LoVo (cell line): ENCODE measurements around the gene UBR3.
"Not testable (repeated sequence)": the region's sequence is repeated elsewhere in the genome, so short reads cannot be mapped to it uniquely, and the experiment has no call there.

Experiments used
- DNase-seq: peaks from one replicate; pipeline ENCODE4 v3.0.0-alpha.2; 2016; ENCODE audit warnings: low spot score

UBR3 gene

DNA sequence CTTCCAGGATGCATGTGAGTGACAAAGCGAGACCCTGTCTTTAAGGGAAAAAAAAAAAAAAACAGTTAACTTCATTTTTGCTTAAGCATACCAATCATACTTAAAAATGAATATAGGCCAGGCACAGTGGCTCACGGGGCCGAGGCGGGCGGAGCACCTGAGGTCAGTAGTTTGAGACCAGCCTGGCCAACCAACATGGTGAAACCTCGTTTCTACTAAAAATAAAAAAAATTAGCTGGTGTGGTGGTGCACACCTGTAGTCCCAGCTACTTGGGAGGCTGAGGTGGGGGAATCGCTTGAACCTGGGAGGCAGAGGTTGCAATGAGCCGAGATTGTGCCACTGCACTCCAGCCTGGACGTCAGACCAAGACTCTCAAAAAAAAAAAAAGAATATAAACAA lies 44.1 kb downstream of the UBR3 start:
- not testable (repeated sequence) for DNase-seq

DNA sequence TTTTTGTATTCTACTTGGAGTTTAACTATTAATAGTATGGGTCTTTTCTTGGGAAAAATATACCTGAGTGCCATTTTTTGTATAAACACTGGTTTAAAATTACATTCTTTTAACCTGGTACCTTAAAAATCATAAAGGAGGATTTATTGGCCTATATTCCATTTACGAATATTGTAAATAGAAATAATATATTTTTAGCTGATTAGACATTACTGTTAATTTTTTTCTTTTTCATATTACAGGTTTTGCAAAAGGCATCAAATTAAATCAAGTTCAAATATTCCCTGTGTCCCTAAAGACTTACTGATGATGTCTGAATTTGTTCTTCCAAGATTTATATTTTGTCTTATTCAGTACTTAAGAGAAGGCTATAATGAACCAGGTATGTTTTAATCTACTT lies 44.7 kb downstream of the UBR3 start:
- DNase-seq = no peak

DNA sequence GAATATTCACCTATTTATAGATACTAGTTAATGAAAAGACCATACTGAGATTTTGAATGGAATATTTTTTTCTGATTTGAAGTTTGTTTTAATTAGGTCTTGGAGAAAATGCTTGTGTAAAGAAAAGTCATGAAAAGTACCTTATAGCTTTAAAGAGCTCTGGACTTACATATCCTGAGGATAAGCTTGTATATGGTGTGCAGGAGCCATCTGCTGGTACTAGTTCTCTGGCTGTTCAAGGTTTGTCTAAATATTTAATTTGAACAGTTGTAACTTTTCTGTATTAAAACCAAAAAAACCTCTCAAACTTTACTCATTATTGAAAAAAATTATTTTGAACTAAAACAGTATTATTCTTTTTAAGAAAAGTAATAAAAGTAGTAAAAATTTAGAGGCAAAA lies 50.1 kb downstream of the UBR3 start:
- DNase-seq = no peak

DNA sequence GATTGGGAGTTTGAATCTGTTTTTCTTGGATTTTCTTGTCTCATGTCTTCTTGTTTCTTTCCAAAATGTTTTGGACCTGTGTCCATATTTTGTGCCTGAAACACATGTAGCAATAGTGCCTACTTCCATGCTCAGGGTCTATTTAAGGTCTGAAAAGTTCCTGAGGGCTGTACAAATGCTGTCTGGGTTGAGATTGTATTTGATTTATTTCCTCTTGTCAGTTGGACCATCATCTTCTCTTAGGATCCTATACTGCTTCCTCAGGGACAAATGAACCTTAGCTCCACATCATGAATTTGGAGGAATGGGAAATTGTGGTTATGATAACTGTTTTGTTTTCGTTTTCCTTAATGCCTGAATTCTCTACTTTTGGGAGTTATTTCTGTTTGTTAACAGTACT lies 59.9 kb downstream of the UBR3 start:
- no peak for DNase-seq

DNA sequence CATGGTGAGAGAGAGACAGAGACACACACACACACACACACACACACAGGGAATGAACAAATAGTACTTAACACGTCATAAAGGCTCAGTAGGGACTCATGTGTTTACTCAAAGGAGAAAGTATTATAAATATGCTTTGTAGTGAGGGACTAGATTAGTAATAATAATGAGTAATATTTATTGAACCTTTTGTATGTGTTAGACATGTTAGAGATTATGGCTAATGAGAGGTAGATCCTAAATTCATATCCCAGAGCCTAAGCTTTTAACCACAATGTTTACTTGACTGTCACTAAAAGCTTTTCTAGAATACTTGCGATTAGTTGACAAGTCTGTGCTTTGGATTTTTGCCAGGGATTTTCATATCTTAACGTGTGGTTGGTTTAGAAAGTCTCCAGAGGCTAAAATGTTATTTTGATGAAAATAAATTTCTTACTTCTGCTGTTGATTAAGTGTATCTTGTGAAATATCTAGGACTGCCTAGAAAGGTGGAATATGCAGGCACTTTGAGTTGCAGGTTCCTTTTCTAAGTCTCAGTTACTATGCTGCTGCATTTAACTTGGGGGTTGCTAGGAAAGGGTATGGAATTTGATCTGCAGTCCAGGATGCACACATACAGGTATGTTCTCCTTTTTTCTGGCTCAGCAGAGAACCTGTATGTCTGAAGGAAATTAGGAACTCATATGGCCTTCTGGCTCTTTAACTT lies 64.5 kb downstream of the UBR3 start:
- DNase-seq = no peak

DNA sequence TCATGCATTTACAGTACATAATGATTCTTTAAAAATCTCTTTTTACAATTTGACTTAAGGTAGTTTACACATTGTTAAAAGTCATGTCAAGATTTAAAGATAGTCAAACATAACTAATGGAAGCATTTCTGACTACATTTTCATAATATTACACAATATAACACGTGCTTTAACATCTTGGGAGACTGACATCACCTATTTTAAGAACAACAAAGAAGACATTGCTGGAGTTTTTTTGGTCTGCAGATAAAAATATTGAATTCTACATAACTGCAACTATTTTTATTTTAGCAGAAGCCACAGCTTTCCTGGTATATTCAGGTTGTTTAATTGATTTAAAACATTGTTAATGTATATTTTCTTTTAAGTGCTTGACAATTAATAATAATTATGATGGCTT lies 65.7 kb downstream of the UBR3 start:
- DNase-seq = no peak

DNA sequence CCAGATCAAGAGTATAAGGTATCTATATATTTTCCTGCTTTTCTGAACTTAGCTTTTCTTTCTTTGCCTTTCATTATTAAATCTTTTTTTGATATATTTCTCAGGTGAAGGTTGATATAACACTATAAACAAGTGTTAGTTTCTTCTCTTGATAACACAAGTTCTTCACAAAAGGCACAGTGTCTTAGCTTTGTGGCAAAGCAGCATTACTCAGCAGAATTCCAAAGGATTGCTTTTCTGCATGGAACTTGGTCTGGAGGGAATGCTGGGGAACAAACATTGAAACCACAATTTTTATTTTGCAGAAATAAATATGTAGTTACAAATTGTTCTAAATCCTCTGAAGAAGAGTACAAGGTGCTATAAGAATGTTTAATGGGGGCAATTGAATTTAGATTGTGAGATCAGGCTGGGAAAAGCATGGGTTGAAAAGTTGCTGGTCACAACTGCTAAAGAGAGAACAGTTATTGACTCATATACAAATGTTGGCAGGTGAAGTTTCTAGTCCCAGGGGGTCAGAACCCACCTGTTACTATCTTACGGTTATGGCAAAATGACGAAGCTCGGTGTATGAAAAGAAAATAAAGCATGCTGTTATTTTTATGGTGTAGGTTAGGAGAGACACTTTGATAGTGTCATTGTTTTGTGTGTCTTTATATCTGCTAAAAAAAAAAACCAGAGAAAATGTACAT lies 68.2 kb downstream of the UBR3 start:
- DNase-seq = no peak

DNA sequence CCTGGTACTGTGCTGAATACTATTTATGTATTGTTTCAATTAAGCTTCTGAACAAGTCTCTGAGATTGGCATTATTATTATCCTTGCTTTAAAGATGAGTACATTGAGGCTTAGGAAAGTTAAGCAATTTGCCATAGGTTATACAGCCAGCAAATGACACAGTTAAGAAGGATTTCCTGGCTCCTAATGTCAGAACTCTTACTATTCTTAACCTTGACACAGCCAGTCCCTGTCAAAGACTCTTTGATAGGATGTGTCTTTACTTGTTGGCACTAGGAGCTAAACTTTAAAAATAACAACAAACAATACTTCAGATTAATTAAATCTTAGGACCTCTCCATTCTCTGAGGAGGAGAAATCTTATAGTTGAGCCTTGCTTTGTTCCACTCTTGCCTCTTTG lies 70.6 kb downstream of the UBR3 start:
- no peak for DNase-seq

DNA sequence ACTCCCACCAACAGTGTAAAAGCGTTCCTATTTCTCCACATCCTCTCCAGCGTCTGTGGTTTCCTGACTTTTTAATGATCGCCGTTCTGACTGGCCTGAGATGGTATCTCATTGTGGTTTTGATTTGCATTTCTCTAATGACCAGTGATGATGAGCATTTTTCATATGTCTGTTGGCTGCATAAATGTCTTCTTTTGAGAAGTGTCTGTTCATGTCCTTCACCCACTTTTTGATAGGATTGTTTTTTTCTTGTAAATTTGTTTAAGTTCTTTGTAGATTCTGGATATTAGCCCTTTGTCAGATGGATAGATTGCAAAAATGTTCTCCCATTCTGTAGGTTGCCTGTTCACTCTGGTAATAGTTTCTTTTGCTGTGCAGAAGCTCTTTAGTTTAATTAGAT lies 72.8 kb downstream of the UBR3 start:
- not testable (repeated sequence) for DNase-seq

DNA sequence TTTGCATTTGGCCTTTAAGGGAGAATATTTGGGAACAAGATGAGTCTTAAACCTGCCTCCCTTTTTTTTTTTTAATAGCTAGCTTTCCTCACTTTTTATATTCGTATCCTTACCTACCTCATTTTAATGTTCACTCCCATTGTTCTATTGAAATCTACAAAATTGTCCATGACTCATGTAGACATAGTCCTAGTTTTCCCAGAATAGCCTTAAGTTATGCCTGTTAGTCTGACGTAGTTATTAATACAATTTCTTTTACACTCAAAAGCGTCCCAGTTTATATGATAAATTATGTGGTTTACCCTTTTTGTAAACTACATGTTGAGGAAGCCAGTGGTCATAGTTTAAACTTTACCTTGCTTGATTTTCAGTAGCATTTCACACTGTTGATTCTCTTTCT lies 73.4 kb downstream of the UBR3 start:
- no peak for DNase-seq

DNA sequence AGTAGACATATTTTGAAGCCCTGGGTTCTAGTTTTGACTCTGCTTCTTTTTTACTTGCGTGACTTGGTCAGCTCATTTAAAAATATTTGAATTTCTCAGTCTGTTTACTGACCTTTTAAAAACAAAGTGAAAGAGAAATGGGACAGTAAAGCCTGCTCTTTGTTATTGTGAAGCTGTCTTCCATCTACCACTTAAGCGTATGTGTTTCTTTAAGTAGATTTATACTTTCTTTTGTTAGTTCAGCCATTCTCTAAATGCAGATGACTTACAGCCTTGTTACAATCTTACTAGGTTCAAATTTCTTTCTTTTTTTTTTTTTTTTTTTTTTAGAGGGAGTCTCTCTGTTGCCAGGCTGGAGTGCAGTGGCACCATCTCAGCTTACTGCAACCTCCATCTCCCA lies 79.5 kb downstream of the UBR3 start:
- no peak for DNase-seq

DNA sequence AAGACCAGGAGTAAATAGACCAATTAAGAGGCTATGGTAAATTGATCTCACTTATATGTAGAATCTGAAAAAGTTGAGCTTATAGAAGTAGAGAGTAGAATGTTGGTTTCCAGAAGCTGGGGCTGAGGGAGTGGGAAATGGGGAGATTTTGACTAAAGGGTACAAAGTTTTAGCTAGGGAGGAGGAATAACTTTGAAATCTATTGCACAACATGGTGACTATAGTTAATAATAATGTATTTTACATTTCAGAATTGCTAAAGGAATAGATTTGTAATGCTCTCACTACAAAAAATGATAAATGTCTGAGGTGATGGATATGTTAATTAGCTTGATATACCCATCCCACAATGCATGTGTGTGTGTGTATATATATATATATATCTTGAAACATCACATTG lies 82.1 kb downstream of the UBR3 start:
- no peak for DNase-seq

DNA sequence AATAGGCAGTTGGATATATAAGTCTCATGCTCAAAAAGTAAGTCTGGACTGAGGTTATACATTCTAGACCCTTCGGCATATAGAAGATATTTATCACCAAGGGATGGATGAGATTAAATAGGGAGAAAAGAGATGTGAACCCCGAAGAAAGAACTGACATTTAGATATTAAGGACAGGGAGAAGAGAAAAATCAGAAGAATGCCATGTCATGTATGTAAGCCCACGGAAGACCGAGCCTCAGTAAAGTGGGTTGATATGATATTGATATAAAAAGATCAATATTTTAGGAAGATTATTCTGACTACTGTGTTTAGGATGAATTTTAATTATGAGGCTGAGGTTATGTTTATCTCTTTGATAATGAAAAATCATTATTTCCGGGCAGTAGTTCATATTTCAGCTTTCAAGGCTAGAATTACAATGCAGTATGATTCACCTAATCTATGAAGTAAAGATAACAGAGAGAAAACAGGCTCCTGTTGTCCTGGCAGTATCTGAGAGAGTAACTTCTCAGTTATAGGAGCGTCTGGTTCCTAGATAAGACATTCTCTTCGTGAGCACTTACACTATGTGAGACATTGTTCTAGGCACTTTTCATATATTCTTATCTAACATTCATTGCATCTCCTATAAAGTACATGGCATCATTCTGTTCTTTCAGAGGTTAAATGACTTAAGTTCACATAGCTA lies 83.0 kb downstream of the UBR3 start:
- DNase-seq = no peak

DNA sequence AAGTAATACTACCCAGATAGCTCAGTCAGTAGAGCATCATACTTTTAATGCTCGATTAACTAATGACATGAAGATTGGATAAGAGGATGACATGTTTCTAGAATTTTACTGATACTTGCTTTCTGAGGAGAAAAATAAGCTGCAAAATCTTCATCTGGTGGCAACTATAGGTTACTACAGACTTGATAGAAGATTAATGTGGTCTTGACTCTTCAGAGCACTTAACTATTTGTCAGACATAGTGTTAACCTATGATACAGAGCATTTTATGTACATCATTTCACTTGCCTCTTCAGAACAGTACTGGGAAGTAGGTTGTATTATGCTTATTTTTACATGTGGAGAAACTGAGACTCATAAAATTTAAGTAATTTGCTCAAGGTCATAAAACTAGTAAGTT lies 83.9 kb downstream of the UBR3 start:
- no peak for DNase-seq

DNA sequence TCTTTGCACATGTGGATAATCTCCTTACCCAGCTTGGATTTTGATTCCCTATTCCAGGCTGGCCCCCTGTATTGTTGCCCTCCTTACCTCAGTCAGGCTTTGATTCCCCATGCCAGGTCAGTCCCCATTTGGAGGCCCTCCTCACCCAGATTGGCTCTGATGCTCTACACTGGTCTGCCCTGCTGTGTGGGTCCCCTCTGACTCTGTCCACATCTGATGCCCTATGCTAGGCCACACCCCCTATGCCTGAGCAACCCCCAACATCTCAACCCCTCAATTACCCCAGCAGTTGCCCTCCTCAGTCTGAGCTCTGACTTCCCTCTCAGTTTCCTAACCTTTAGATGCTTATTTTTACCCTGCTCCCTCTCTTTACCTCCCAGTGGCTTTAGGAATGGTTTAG lies 89.4 kb downstream of the UBR3 start:
- DNase-seq = no peak

DNA sequence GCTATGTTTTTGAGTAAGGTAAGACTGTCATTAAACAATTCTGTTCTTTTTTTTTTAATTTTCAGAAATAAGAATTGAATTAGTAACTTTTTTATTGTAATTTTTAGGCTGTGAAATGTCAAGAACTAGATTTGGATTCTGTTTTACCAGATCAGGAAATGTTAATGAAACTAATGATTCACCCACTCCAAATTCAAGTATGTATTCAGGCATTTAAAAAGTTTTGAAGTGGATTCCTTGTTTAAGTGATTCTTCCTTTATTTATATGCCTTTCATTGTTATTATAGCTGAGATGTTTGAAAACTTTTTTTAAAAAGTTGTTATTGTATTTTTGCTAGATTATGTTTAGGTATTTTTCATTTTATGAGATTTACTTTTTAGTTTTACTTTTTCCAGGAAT lies 96.7 kb downstream of the UBR3 start:
- no peak for DNase-seq

DNA sequence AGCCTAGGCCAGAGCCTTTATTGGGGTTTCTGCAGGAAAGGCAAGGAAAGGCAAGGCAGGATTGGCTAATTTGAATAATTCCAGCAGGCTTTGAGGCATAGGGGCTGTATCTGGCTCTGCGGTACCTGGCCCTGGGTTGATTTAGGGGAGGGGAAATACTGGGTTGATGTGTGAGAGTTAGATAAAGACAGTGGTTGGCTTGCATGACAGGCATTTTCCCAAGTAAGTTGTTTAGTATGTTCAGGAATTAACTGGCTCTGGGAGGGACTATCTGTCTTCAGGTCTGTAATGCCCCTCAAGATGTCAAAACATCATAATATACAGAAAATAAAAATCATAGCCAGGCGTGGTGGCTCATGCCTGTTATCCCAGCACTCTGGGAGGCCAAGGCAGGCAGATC lies 98.7 kb downstream of the UBR3 start:
- no peak for DNase-seq

DNA sequence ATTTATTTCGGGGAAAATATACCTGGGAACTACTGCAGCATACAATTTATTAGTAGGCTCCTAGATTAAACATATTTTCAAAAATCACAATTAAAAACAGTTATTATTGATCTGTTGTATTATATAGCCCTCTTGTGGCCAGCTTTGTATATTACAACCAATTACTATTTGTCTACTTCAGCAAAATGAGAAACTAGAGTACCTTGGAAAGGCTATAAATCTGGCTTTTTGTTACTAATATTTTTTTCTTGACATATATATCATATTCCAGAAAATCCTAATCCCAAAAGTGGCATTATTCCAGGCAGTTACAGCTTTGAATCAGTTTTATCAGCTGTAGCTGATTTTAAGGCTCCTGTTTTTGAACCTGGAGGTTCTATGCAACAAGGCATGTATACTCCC lies 101.2 kb downstream of the UBR3 start:
- DNase-seq = peak; percentile 57

DNA sequence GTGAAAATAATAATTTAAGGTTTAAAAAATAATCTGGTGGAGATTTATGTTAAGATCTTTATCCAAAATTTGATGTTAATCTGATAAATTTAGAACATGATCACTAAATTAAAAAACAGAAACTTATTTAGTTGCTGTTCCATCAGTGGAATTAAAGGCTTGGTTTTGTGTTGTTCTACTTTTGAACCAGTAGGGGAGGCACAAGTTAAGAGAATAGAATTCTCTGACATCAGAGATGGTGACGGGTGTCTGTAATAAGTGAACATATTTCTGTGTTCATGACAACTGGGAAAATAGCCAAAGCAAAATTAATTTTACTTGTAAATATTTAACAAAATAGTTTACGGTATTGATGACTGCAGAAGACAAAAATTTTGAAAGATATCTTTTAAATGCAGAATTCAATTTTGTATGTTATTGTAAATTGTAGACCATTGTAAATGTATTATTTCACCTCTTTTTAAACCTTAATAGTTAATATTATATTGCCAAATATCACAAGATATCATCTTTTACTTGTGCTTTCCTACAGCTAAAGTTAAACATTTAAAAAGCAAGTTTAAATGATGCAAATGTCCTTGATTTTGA lies 106.0 kb downstream of the UBR3 start:
- peak; percentile 17 for DNase-seq

DNA sequence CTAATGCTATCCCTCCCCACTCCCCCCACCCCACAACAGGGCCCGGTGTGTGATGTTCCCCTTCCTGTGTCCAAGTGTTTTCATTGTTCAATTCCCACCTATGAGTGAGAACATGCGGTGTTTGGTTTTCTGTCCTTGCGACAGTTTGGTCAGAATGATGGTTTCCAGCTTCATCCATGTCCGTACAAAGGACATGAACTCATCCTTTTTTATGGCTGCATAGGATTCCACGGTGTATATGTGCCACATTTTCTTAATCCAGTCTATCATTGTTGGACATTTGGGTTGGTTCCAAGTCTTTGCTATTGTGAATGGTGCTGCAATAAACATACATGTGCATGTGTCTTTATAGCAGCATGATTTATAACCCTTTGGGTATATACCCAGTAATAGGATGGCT lies 109.4 kb downstream of the UBR3 start:
- not testable (repeated sequence) for DNase-seq

DNA sequence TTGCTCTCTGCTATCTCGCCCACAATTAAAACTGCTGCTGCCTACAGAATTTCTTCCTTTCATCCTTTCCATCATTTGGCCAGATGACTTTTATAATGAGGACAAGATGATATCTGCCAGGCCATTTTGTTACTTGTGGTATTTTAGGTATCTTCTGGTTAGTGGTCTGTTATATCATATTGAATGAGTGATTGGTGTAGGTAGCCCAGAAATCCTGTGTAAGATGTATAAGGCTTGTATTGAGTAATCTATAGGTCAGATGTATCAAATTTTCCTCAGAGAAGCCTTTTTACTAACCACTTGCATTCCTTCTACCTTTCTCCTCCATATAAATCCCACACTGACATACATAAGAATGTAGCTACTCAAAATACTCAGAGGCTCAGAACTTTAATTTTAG lies 118.3 kb downstream of the UBR3 start:
- DNase-seq = no peak

DNA sequence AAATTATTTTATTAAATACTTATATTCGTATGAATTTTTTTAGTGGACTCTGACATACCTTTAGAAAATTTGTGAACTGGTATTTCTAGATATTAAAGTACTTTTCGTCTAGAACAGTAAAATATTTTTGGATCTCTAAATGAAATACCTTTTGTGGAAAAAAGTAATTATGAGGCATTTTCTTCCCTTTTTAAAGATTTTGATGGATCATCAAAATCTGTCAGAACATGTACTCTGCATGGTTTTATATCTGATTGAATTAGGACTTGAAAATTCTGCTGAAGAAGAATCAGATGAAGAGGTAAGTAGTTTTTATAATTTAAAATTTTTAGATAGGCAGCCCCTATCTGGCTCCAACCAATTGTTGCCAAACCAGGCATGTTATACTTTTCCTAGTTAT lies 118.8 kb downstream of the UBR3 start:
- no peak for DNase-seq

DNA sequence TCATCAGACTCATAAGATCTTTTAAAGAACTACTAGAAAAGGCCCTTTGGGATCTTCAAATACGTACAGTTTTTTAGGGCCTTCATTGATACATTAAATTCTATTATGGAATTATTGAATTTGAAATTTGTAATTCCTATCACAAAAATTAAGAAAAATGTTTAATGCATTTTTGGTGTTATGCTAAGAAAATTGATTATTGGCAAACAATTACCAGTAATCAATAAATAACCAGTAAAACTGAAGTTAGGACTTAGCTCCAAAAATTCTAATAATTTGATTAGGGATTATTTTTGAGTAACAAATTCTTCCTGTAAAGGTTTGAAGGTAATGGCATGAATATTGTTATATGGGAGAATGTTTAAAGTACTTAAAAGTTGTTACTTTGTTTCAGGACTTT lies 119.3 kb downstream of the UBR3 start:
- no peak for DNase-seq
